GM19468 (cell line): ENCODE measurements around the gene SLC29A1.
"Not testable (repeated sequence)": the region's sequence is repeated elsewhere in the genome, so short reads cannot be mapped to it uniquely, and the experiment has no call there.

Experiments used
- ATAC-seq: cut with Tn5 transposase; IDR thresholded peaks from one replicate; pipeline ENCODE4 v1.9.1; 2021; ENCODE audit warnings: mild to moderate bottlenecking, moderate library complexity, moderate number of reproducible peaks; ENCODE audit not compliant: unreplicated experiment; ENCODE audit errors: extremely low read depth

The SLC29A1 gene

GRCh38 chr6:44221291-44221960 is 2.0 kb upstream of the SLC29A1 start:
- ATAC-seq = no peak

- no peak for ATAC-seq
Observed at GRCh38 chr6:44221961-44222335, 1.4 kb upstream of the SLC29A1 start.

GRCh38 chr6:44222486-44223318 is 693 bp upstream of the SLC29A1 start:
- ATAC-seq = no peak

GRCh38 chr6:44224029-44224964 is 902 bp downstream of the SLC29A1 start:
- ATAC-seq = no peak

DNA sequence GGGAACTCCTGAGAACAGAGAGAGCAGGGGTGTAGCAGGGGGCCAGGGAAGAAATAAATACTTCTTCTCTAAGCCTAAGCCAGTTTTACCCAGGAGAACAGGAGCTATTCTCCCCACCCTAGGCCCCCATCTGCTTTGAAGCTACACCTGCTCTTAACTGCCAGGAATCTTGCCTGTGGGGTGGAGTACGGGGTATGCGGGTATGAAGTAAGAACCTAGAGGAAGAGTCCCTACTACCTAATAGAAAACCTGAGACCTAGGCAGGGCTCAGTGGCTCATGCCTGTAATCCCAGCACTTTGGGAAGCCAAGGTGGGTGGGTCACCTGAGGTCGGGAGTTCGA is 1.5 kb downstream of the SLC29A1 start:
- no peak for ATAC-seq

- ATAC-seq = no peak
Observed at GRCh38 chr6:44225579-44226325, 2.4 kb downstream of the SLC29A1 start.

DNA sequence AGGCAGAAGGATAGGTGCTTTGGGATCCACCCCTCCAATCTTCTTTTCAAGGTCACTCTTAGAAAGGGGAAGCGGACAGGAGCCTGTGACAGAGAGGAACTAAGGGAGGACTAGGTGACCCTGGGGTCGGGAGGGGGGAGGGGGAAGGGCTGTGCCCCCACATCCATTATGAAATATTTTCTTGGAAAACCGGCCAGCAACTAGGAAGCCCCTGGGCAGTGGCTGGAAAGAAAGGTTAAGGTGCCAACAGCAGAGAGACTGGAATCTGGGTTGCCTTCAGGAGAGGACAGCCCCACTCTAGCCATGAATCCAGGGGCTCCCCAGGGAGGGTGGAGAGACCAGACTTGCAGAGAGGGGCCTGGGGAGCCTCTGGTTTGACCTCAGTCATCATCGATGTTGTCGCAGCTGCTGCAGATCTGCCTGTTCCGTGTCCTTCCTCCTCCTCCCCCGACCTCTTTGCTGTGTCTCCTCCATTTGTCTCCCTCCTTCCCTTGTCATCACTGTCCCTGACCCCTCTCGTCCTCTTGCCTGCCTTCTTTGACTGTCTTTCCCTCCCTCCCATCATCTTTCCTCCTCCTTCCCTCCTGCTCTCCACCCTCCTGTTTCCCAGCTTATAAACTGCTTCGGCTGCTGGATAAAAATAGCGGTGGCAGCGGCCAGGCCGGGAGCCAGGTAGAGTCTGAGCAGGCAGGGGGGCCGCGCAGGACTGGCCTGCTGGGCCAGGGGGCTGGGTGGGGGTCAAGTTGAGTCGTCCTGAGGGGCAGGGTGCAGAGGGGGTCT is 3.2 kb downstream of the SLC29A1 start:
- no peak for ATAC-seq

DNA sequence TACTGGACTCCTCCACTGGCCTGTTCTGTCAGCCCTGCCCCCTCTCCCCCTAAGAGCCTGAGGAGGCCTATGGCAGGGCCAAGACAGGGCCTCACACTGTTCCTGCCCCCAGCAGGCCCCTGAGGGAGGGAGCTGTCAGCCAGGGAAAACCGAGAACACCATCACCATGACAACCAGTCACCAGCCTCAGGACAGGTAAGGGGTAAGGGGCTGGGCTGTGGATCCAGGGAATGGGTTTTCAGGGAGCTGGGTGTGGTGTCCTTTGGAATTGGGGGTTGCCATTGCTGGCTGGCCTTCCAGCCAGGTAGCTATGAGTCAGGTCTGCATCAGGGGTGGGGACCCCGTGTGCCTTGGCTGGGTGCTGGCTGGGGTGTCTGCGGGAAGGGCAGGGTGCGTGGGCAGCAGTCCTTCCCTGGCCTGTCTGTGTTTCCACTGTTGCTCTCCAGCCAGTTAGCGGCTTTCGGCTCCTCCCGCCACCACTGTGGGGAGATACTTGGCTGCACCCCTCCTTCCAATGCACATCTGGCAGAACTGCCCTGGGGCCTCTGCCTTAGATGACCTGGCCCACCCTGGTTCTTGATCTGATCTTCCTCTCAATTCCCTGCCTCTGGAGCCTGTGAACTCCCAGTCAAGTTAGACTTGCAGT is 3.9 kb downstream of the SLC29A1 start:
- ATAC-seq = no peak

DNA sequence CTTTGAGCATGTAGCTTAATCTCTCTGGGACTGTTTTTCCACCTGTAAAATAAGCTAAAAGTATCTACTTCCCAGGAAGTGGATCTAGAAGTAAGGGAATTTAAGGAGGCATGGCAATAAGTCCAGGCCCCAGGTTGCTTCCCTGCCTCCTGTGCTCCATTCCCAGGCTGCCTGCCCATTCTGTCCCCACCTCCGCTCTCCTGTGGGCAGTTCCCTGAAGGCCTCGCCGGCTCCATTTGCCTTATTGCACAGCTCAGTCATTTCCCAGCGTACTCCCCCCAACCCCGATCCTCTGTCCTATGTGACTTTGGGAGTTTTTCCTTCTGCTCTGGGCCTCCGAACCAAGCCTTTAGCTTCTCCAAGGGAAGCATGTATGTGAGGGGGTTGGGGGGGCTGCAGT is 4.6 kb downstream of the SLC29A1 start:
- ATAC-seq = no peak

GRCh38 chr6:44228433-44228832 is 5.0 kb downstream of the SLC29A1 start:
- ATAC-seq = no peak

DNA sequence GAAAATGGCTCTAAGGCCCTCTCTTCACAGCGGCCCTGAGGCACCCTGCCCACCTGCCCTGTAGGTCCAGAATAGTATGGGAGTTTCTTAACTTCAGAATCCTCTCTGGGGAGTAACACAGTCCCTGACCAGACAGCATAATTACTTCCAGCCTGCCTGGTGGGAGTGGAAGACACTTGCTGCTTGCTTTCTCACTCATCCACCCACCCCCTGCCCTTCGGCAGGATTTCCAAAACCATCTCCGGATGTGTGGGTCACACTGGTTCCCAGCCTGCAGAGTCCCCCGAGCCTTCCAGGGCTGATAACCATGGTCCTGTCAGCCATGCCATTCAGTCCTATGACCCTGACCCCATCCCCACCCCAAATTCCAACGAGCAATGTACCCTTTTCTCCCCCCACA is 5.4 kb downstream of the SLC29A1 start:
- no peak for ATAC-seq

- ATAC-seq = no peak
Observed at GRCh38 chr6:44229376-44230033, 6.1 kb downstream of the SLC29A1 start.

DNA sequence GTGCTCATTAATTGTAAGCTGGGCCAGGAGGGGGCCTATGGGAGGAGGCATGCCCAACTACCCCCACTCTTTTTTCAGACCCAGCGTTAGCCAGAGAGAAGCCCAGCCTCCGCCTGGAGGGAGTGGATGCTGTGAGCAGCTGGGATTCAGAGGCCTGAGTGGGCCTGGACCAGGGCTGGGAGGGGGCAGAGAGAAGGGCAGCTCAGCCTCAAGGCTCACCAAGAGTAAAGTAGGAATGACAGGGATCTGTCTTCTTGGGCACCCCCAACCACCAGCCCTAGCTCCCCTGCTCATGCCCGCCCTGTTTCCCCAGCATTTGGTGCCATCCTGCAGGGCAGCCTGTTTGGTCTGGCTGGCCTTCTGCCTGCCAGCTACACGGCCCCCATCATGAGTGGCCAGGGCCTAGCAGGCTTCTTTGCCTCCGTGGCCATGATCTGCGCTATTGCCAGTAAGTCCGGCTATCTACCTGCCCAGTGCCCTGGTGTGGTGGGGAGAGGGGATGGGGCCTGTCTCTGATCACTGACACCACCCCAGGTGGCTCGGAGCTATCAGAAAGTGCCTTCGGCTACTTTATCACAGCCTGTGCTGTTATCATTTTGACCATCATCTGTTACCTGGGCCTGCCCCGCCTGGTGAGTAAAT is 6.8 kb downstream of the SLC29A1 start:
- no peak for ATAC-seq

- not testable (repeated sequence) for ATAC-seq
Observed at GRCh38 chr6:44231426-44231825, 8.0 kb downstream of the SLC29A1 start.

- no peak for ATAC-seq
Observed at GRCh38 chr6:44232676-44233566, 9.5 kb downstream of the SLC29A1 start.

GRCh38 chr6:44233567-44234100 is 10.2 kb downstream of the SLC29A1 start:
- ATAC-seq = no peak
